HCT116 (cell line): ENCODE data around the gene CNTN5. TPM values are rescaled to one million over a fixed set of nuclear protein-coding genes. Genes with fewer than 3 reads are reported as not detected.

ENCODE experiments used
- ATAC-seq: fragments of 200-7000 bp; cut with Tn5 transposase; 2 replicates; pipeline ENCODE4 v1.9.1; 2020; ENCODE audit warnings: mild to moderate bottlenecking, moderate library complexity
- BruUV-seq: library from RNA; stranded (reverse); fragments of 400-500 nt; replicated peaks from 2 replicates; lab custom pipeline; 2021; lab: Mats Ljungman, UMichigan
- CTCF ChIA-PET: fragments of 300-600 bp; sonication (Branson Sonifier 250); formaldehyde crosslinking; loops from one replicate; lab custom pipeline; 2021; ENCODE audit warnings: antibody characterized with exemption; lab: Charles Lee
- POLR2A ChIA-PET: fragments of 300-600, 350-600 bp; sonication (Branson Sonifier 250); formaldehyde crosslinking; loops from one replicate; lab custom pipeline; 2021; ENCODE audit warnings: antibody characterized with exemption; lab: Charles Lee
- RAD21 ChIA-PET, 2 experiments: fragments of 300-600 bp; sonication (Branson Sonifier 250); formaldehyde crosslinking; loops; one replicate each; lab custom pipeline; 2023; ENCODE audit warnings: low total read pairs in 2 of 2; ENCODE audit not compliant: uncharacterized antibody in 2 of 2, unreplicated experiment in 2 of 2, low non-redundant PET in 1 of 2; lab: Charles Lee
- DNase-seq: peaks from one replicate; pipeline ENCODE4 v3.0.0-alpha.2; 2010; ENCODE audit warnings: low read depth, low spot score
- H2AFZ ChIP-seq: fragments of 200-600 bp; shearing (Covaris generic), sonication (generic); 2 replicates; pipeline ENCODE4 v1.6.1; 2017; ENCODE audit warnings: low read depth, mixed run types, mixed read lengths, antibody characterized with exemption, low read length; ENCODE audit not compliant: poor library complexity, severe bottlenecking
- H3K27ac ChIP-seq: 2 replicates; pipeline ENCODE4 v1.5.1; 2012; ENCODE audit warnings: low read depth, low read length
- H3K27me3 ChIP-seq: fragments of 200-600 bp; sonication (generic); 2 replicates; pipeline ENCODE4 v1.6.1; 2016; ENCODE audit warnings: mixed run types, low read length, mixed read lengths; ENCODE audit not compliant: insufficient read depth
- H3K36me3 ChIP-seq, 2 experiments: fragments of 200-500 bp in 1 of 2; fragments of 200-600 bp in 1 of 2; sonication (Bioruptor generic) in 1 of 2; sonication (generic) in 1 of 2; 2 replicates each; pipeline versions ENCODE4 v1.5.1 to v1.6.1; 2014 to 2016; ENCODE audit warnings: low read length in 2 of 2, inconsistent platforms in 1 of 2, mixed read lengths in 1 of 2, mixed run types in 1 of 2; ENCODE audit not compliant: insufficient read depth in 2 of 2, control insufficient read depth in 1 of 2
- H3K4me1 ChIP-seq, 2 experiments: fragments of 200-600 bp in 1 of 2; sonication (generic) in 1 of 2; 2 replicates each; pipeline versions ENCODE4 v1.5.1 to v1.6.1; 2012 to 2017; ENCODE audit warnings: low read length in 2 of 2, inconsistent platforms in 1 of 2, mild to moderate bottlenecking in 1 of 2, mixed read lengths in 1 of 2, mixed run types in 1 of 2, moderate library complexity in 1 of 2; ENCODE audit not compliant: insufficient read depth in 2 of 2, control insufficient read depth in 1 of 2
- H3K4me2 ChIP-seq: fragments of 200-600 bp; sonication (generic); 2 replicates; pipeline ENCODE4 v1.6.1; 2017; ENCODE audit warnings: mixed run types, low read length, mixed read lengths
- H3K4me3 ChIP-seq, 2 experiments: fragments of 200-600 bp in 1 of 2; sonication (generic) in 1 of 2; replicated peaks in 1 of 2; 2 replicates each; pipeline ENCODE4 v1.5.1; 2011 to 2016; ENCODE audit warnings: low read length in 2 of 2, control low read depth in 1 of 2, low read depth in 1 of 2, mild to moderate bottlenecking in 1 of 2, mixed read lengths in 1 of 2, mixed run types in 1 of 2
- H3K79me2 ChIP-seq: fragments of 200-600 bp; sonication (generic); 2 replicates; pipeline ENCODE4 v1.6.1; 2017; ENCODE audit warnings: mild to moderate bottlenecking, mixed run types, low read length, moderate library complexity, mixed read lengths; ENCODE audit not compliant: insufficient read depth
- H3K9ac ChIP-seq: fragments of 200-600 bp; sonication (generic); 2 replicates; pipeline ENCODE4 v1.6.1; 2016; ENCODE audit warnings: low read length, mixed read lengths
- H3K9me2 ChIP-seq: fragments of 200-600 bp; sonication (generic), shearing (Covaris generic); 2 replicates; pipeline ENCODE4 v1.6.1; 2017; ENCODE audit warnings: mixed run types, mild to moderate bottlenecking, moderate library complexity; ENCODE audit not compliant: insufficient read depth
- H3K9me3 ChIP-seq, 2 experiments: fragments of 200-500 bp in 1 of 2; fragments of 200-600 bp in 1 of 2; sonication (Bioruptor generic) in 1 of 2; sonication (generic) in 1 of 2; 2 replicates each; pipeline ENCODE4 v1.6.1; 2014 to 2017; ENCODE audit warnings: low read length in 2 of 2, mixed read lengths in 2 of 2, inconsistent platforms in 1 of 2, low read depth in 1 of 2, mild to moderate bottlenecking in 1 of 2, mixed run types in 1 of 2, moderate library complexity in 1 of 2; ENCODE audit not compliant: control insufficient read depth in 1 of 2, insufficient read depth in 1 of 2
- H4K20me1 ChIP-seq: fragments of 200-600 bp; sonication (generic), shearing (Covaris generic); 2 replicates; pipeline ENCODE4 v1.6.1; 2017; ENCODE audit warnings: mixed run types, mild to moderate bottlenecking, moderate library complexity; ENCODE audit not compliant: insufficient read depth
- CBX3 ChIP-seq: IDR thresholded peaks from 2 replicates; pipeline ENCODE4 v1.6.1; 2012; ENCODE audit warnings: low read depth
- CEBPB ChIP-seq: IDR thresholded peaks from 2 replicates; pipeline ENCODE4 v1.6.1; 2012; ENCODE audit warnings: low read depth
- ELF1 ChIP-seq: IDR thresholded peaks from 2 replicates; pipeline ENCODE4 v1.6.1; 2012; ENCODE audit warnings: low read depth, borderline replicate concordance
- EZH2 ChIP-seq: fragments of 200-600 bp; sonication (generic); IDR thresholded peaks from 2 replicates; pipeline ENCODE4 v1.6.1; 2017; ENCODE audit warnings: antibody characterized with exemption, mixed run types
- EZH2phosphoT487 ChIP-seq: fragments of 200-600 bp; IDR thresholded peaks from 2 replicates; pipeline ENCODE4 v1.6.1; 2018; ENCODE audit warnings: antibody characterized with exemption, borderline replicate concordance
- FOSL1 ChIP-seq: IDR thresholded peaks from 2 replicates; pipeline ENCODE4 v1.6.1; 2012; ENCODE audit warnings: low read depth
- JUND ChIP-seq: IDR thresholded peaks from 2 replicates; pipeline ENCODE4 v1.6.1; 2012
- POLR2A ChIP-seq: IDR thresholded peaks from 2 replicates; pipeline ENCODE4 v1.7.0; 2011; ENCODE audit warnings: borderline replicate concordance; ENCODE audit not compliant: insufficient read depth, insufficient read length; ENCODE audit errors: extremely low read depth
- POLR2AphosphoS5 ChIP-seq: IDR thresholded peaks from 2 replicates; pipeline ENCODE4 v1.6.1; 2011; ENCODE audit warnings: mild to moderate bottlenecking, low read depth, low read length, moderate library complexity
- SIN3A ChIP-seq: IDR thresholded peaks from 2 replicates; pipeline ENCODE4 v1.6.1; 2012; ENCODE audit warnings: low read depth
- SP1 ChIP-seq: IDR thresholded peaks from 2 replicates; pipeline ENCODE4 v1.6.1; 2012; ENCODE audit warnings: low read depth
- SRF ChIP-seq: IDR thresholded peaks from 2 replicates; pipeline ENCODE4 v1.6.1; 2012; ENCODE audit warnings: low read depth
- TCF7L2 ChIP-seq: IDR thresholded peaks from 2 replicates; pipeline ENCODE4 v1.7.0; 2011; ENCODE audit warnings: borderline replicate concordance, inconsistent platforms; ENCODE audit not compliant: insufficient read depth, insufficient read length; ENCODE audit errors: extremely low read depth
- ZFX ChIP-seq: fragments of 450-650 bp; IDR thresholded peaks from 2 replicates; pipeline ENCODE4 v1.6.1; 2017
- ZNF274 ChIP-seq: fragments of 200-500 bp; sonication (Bioruptor generic); IDR thresholded peaks from 2 replicates; pipeline ENCODE4 v1.6.1; 2014; ENCODE audit warnings: mild to moderate bottlenecking, low read depth, low read length, inconsistent platforms
- intact Hi-C: fragments of 100-400 bp; cut with micrococcal nuclease; formaldehyde crosslinking; loops from 2 replicates; pipeline ENCODE4 v1.10.0; 2022
- total RNA-seq: library from RNA; stranded (reverse); gene quantifications from one replicate; pipeline ENCODE4 v1.2.1, GENCODE V29; 2021; ENCODE audit not compliant: unreplicated experiment
- TF ChIP-seq, protein P1 (sequence below): IDR thresholded peaks from 2 replicates; pipeline ENCODE4 v1.6.1; 2011; ENCODE audit warnings: mild to moderate bottlenecking, low read length, moderate library complexity; ENCODE audit not compliant: insufficient replicate concordance; ENCODE audit errors: extremely low read depth
- TF ChIP-seq, protein P2 (sequence below): IDR thresholded peaks from 2 replicates; pipeline ENCODE4 v1.6.1; 2012
- TF ChIP-seq, protein P3 (sequence below): IDR thresholded peaks from 2 replicates; pipeline ENCODE4 v1.6.1; 2012; ENCODE audit warnings: low read depth
- TF ChIP-seq, protein P4 (sequence below), 3 experiments: fragments of 200-600 bp in 1 of 3; sonication (generic) in 1 of 3; IDR thresholded peaks in 2 of 3; conservative IDR thresholded peaks in 1 of 3; 2 replicates each; pipeline ENCODE4 v1.5.1; 2012 to 2017; ENCODE audit warnings: low read depth in 2 of 3, low read length in 2 of 3, antibody characterized with exemption in 1 of 3, borderline replicate concordance in 1 of 3, control low read depth in 1 of 3, mild to moderate bottlenecking in 1 of 3, mixed read lengths in 1 of 3, mixed run types in 1 of 3, moderate library complexity in 1 of 3; ENCODE audit not compliant: insufficient read depth in 1 of 3
- TF ChIP-seq, protein P5 (sequence below): IDR thresholded peaks from 2 replicates; pipeline ENCODE4 v1.6.1; 2012

The CNTN5 gene
- total RNA-seq, 1 experiment from 2014 or later, result not detected

DNA sequence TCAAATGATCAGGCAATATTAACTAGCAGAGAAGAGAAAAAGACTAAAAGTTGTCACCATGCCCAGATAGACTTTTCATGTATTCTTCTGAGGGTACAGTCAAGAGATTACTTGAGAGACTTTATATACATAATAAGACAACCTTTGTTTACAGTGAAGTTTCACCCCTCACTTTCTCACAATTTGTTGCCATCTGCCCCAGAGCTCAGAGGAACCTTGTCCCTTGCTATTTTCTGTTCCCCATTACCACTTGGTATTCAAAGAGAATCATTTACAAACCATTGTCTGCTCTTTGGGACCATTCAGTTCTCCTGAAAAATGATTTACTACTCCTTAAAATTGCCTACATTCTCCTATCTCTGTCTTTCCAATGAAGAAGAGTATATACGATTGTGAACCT is 544.6 kb downstream of the CNTN5 start:
- Histone ChIP-seq H2AFZ (no peak overlapping the region), H3K79me2 (no peaks in the 10 kb centered on the region), H3K9me2 (no peaks in the 10 kb centered on the region), H4K20me1 (no peaks in the 10 kb centered on the region), H3K4me2 (no peak overlapping the region), H3K4me1 (no peaks in the 10 kb centered on the region), H3K27me3 (no peaks in the 10 kb centered on the region), H3K9ac (no peak overlapping the region), H3K36me3 (no peaks in the 10 kb centered on the region), H3K4me3 (no peak overlapping the region), H3K27ac (no peak overlapping the region), H3K9me3 (peaks cover 4% of the 10 kb centered on the region in 2 experiments; a peak in 3 of 4 replicates)
- DNase-seq (no peak), ATAC-seq (no peak)
- RAD21 ChIA-PET, result no interaction called here
- intact Hi-C loops, result no loop called here
- CTCF ChIA-PET, result no interaction called here
- no TSS peak for BruUV-seq
- POLR2A ChIA-PET, result no interaction called here
- TF ChIP-seq CBX3 (no peak), SP1 (no peak), ZNF274 (no peak), CEBPB (no peak), POLR2A (no peak), EZH2 (no peak), EZH2phosphoT487 (no peak), JUND (no peak), ELF1 (no peak), ZFX (no peak), SRF (no peak), TCF7L2 (no peak), FOSL1 (no peak), POLR2AphosphoS5 (no peak), SIN3A (no peak)
- TF ChIP-seq, protein P1, sequence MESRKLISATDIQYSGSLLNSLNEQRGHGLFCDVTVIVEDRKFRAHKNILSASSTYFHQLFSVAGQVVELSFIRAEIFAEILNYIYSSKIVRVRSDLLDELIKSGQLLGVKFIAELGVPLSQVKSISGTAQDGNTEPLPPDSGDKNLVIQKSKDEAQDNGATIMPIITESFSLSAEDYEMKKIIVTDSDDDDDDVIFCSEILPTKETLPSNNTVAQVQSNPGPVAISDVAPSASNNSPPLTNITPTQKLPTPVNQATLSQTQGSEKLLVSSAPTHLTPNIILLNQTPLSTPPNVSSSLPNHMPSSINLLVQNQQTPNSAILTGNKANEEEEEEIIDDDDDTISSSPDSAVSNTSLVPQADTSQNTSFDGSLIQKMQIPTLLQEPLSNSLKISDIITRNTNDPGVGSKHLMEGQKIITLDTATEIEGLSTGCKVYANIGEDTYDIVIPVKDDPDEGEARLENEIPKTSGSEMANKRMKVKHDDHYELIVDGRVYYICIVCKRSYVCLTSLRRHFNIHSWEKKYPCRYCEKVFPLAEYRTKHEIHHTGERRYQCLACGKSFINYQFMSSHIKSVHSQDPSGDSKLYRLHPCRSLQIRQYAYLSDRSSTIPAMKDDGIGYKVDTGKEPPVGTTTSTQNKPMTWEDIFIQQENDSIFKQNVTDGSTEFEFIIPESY, result no peak
- TF ChIP-seq, protein P2, sequence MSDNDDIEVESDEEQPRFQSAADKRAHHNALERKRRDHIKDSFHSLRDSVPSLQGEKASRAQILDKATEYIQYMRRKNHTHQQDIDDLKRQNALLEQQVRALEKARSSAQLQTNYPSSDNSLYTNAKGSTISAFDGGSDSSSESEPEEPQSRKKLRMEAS, result no peak
- TF ChIP-seq, protein P3, sequence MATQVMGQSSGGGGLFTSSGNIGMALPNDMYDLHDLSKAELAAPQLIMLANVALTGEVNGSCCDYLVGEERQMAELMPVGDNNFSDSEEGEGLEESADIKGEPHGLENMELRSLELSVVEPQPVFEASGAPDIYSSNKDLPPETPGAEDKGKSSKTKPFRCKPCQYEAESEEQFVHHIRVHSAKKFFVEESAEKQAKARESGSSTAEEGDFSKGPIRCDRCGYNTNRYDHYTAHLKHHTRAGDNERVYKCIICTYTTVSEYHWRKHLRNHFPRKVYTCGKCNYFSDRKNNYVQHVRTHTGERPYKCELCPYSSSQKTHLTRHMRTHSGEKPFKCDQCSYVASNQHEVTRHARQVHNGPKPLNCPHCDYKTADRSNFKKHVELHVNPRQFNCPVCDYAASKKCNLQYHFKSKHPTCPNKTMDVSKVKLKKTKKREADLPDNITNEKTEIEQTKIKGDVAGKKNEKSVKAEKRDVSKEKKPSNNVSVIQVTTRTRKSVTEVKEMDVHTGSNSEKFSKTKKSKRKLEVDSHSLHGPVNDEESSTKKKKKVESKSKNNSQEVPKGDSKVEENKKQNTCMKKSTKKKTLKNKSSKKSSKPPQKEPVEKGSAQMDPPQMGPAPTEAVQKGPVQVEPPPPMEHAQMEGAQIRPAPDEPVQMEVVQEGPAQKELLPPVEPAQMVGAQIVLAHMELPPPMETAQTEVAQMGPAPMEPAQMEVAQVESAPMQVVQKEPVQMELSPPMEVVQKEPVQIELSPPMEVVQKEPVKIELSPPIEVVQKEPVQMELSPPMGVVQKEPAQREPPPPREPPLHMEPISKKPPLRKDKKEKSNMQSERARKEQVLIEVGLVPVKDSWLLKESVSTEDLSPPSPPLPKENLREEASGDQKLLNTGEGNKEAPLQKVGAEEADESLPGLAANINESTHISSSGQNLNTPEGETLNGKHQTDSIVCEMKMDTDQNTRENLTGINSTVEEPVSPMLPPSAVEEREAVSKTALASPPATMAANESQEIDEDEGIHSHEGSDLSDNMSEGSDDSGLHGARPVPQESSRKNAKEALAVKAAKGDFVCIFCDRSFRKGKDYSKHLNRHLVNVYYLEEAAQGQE, result no peak
- TF ChIP-seq, protein P4, sequence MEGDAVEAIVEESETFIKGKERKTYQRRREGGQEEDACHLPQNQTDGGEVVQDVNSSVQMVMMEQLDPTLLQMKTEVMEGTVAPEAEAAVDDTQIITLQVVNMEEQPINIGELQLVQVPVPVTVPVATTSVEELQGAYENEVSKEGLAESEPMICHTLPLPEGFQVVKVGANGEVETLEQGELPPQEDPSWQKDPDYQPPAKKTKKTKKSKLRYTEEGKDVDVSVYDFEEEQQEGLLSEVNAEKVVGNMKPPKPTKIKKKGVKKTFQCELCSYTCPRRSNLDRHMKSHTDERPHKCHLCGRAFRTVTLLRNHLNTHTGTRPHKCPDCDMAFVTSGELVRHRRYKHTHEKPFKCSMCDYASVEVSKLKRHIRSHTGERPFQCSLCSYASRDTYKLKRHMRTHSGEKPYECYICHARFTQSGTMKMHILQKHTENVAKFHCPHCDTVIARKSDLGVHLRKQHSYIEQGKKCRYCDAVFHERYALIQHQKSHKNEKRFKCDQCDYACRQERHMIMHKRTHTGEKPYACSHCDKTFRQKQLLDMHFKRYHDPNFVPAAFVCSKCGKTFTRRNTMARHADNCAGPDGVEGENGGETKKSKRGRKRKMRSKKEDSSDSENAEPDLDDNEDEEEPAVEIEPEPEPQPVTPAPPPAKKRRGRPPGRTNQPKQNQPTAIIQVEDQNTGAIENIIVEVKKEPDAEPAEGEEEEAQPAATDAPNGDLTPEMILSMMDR (IDR thresholded peaks at IDR 0.05 in 2 of 3, conservative IDR thresholded peaks at IDR 0.05 in 1 of 3; ENCODE audit: borderline replicate concordance in 1 of 3, insufficient read depth in 1 of 3, low read depth in 2 of 3, low read length in 2 of 3), result no peak
- TF ChIP-seq, protein P5, sequence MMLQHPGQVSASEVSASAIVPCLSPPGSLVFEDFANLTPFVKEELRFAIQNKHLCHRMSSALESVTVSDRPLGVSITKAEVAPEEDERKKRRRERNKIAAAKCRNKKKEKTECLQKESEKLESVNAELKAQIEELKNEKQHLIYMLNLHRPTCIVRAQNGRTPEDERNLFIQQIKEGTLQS, result no peak
